ENCODE data around the gene SRSF7.

SRSF7 gene

GRCh38 chr2:38700881-38701458, 50.2 kb downstream of the SRSF7 start:
- H3K27me3 ChIP-seq (ENCODE audit: control insufficient read depth, low read length): peaks cover 11% of the 10 kb centered on the region
- H3K4me2 ChIP-seq (ENCODE audit: low read length): no peak overlapping the region
- H3K36me3 ChIP-seq (ENCODE audit: control insufficient read depth, low read length): no peaks in the 10 kb centered on the region
- TF ChIP-seq, protein P1, sequence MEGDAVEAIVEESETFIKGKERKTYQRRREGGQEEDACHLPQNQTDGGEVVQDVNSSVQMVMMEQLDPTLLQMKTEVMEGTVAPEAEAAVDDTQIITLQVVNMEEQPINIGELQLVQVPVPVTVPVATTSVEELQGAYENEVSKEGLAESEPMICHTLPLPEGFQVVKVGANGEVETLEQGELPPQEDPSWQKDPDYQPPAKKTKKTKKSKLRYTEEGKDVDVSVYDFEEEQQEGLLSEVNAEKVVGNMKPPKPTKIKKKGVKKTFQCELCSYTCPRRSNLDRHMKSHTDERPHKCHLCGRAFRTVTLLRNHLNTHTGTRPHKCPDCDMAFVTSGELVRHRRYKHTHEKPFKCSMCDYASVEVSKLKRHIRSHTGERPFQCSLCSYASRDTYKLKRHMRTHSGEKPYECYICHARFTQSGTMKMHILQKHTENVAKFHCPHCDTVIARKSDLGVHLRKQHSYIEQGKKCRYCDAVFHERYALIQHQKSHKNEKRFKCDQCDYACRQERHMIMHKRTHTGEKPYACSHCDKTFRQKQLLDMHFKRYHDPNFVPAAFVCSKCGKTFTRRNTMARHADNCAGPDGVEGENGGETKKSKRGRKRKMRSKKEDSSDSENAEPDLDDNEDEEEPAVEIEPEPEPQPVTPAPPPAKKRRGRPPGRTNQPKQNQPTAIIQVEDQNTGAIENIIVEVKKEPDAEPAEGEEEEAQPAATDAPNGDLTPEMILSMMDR (IDR thresholded peaks at IDR 0.05; ENCODE audit: low read depth, low read length, poor library complexity, severe bottlenecking): no peak
- no peak for TF ChIP-seq EZH2phosphoT487 (IDR thresholded peaks at IDR 0.05; ENCODE audit: borderline replicate concordance, low read length)
- no peak overlapping the region for H3K4me3 ChIP-seq (ENCODE audit: low read length)
- H3K4me1 ChIP-seq (ENCODE audit: control insufficient read depth, low read length): no peaks in the 10 kb centered on the region
- H3K9me3 ChIP-seq (ENCODE audit: control insufficient read depth, insufficient read depth, low read length): no peaks in the 10 kb centered on the region
- no peaks in the 10 kb centered on the region for H4K20me1 ChIP-seq (ENCODE audit: control insufficient read depth, insufficient read depth, low read depth, low read length)
- H3K9me2 ChIP-seq (replicated peaks; ENCODE audit: control insufficient read depth, low read length): no peaks in the 10 kb centered on the region
- no peaks in the 10 kb centered on the region for H3K79me2 ChIP-seq (ENCODE audit: control insufficient read depth, low read length)
- no peaks in the 10 kb centered on the region for H3F3A ChIP-seq (ENCODE audit: control insufficient read depth, insufficient read depth)
- H3K27ac ChIP-seq (ENCODE audit: low read depth, low read length): no peak overlapping the region

DNA sequence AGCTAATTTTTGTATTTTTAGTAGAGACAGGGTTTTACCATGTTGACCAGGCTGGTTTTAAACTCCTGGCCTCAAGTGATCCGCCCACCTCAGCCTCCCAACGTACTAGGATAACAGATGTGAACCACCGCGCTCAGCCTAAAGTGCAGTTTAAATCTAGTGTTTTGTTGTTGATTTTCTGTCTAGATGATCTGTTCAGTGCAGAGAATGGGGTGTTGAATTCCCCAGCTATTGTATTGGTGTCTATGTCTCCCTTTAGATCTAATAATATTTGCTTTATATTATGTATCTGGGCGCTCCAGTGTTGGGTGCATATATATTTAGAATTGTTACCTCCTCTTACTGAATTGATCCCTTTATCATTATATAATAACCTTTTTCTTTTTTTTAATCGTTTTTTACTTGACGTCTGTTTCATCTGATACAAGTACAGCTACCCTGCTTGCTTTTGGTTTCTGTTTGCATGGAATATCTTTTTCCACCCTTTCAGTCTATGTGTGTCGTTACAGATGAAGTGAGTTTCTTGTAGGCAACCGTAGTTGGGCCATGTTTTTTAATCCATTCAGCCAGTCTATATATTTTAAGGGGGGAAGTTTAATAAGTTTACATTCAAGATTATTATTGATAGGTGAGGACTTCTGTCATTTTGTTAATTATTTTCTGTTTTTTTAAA, 50.9 kb downstream of the SRSF7 start:
- no peaks in the 10 kb centered on the region for H4K20me1 ChIP-seq (ENCODE audit: control insufficient read depth, insufficient read depth, low read depth, low read length)
- no peaks in the 10 kb centered on the region for H3F3A ChIP-seq (ENCODE audit: control insufficient read depth, insufficient read depth)
- no peak for TF ChIP-seq EZH2phosphoT487 (IDR thresholded peaks at IDR 0.05; ENCODE audit: borderline replicate concordance, low read length)
- TF ChIP-seq, protein P1 (IDR thresholded peaks at IDR 0.05; ENCODE audit: low read depth, low read length, poor library complexity, severe bottlenecking): no peak
- no peaks in the 10 kb centered on the region for H3K79me2 ChIP-seq (ENCODE audit: control insufficient read depth, low read length)
- no peak overlapping the region for H3K27ac ChIP-seq (ENCODE audit: low read depth, low read length)
- peaks cover 8% of the 10 kb centered on the region for H3K27me3 ChIP-seq (ENCODE audit: control insufficient read depth, low read length)
- H3K36me3 ChIP-seq (ENCODE audit: control insufficient read depth, low read length): no peaks in the 10 kb centered on the region
- no peaks in the 10 kb centered on the region for H3K9me2 ChIP-seq (replicated peaks; ENCODE audit: control insufficient read depth, low read length)
- H3K4me3 ChIP-seq (ENCODE audit: low read length): no peak overlapping the region
- no peak overlapping the region for H3K4me2 ChIP-seq (ENCODE audit: low read length)
- H3K4me1 ChIP-seq (ENCODE audit: control insufficient read depth, low read length): no peaks in the 10 kb centered on the region
- H3K9me3 ChIP-seq (ENCODE audit: control insufficient read depth, insufficient read depth, low read length): no peaks in the 10 kb centered on the region

DNA sequence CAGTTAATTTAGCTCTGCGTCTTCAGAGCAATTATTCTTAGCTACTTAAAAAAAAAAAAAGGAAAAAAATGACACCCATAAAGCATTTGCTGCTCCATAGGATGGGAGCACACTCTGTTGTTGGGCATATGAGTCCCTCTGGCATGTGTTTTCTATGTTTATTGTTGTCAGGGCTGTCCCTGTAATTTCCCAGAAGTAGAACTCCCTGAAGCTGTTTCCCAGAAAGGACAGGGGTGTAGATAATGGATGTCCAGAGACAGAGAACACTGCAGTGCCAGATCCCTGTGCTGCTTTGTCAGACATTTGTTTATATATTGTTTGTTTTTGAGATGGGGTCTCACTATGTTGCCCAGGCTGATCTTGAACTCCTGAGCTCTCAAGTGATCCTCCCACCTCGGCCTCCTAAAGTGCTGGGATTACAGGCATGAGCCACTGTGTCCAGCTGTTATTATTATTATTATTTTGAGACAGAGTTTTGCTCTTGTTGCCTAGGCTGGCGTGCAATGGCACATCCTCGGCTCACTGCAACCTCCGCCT, 52.6 kb downstream of the SRSF7 start:
- H4K20me1 ChIP-seq (ENCODE audit: control insufficient read depth, insufficient read depth, low read depth, low read length): no peaks in the 10 kb centered on the region
- no peaks in the 10 kb centered on the region for H3K36me3 ChIP-seq (ENCODE audit: control insufficient read depth, low read length)
- H3K79me2 ChIP-seq (ENCODE audit: control insufficient read depth, low read length): no peaks in the 10 kb centered on the region
- no peak overlapping the region for H3K4me2 ChIP-seq (ENCODE audit: low read length)
- no peaks in the 10 kb centered on the region for H3F3A ChIP-seq (ENCODE audit: control insufficient read depth, insufficient read depth)
- H3K4me3 ChIP-seq (ENCODE audit: low read length): no peak overlapping the region
- no peaks in the 10 kb centered on the region for H3K9me3 ChIP-seq (ENCODE audit: control insufficient read depth, insufficient read depth, low read length)
- 0 out of 2 replicates have a peak, but pooled peaks cover 4% of the 10 kb centered on the region for H3K4me1 ChIP-seq (ENCODE audit: control insufficient read depth, low read length)
- TF ChIP-seq, protein P1 (IDR thresholded peaks at IDR 0.05; ENCODE audit: low read depth, low read length, poor library complexity, severe bottlenecking): no peak
- no peak for TF ChIP-seq EZH2phosphoT487 (IDR thresholded peaks at IDR 0.05; ENCODE audit: borderline replicate concordance, low read length)
- no peak overlapping the region for H3K27ac ChIP-seq (ENCODE audit: low read depth, low read length)
- H3K9me2 ChIP-seq (replicated peaks; ENCODE audit: control insufficient read depth, low read length): no peaks in the 10 kb centered on the region
- peaks cover 5% of the 10 kb centered on the region for H3K27me3 ChIP-seq (ENCODE audit: control insufficient read depth, low read length)

Data from DOHH2 (cell line).